A172 (cell line): ENCODE data around the gene CATSPERB. TPM values are rescaled to one million over a fixed set of nuclear protein-coding genes. Genes with fewer than 3 reads are reported as not detected.
"Not testable (repeated sequence)": the region's sequence is repeated elsewhere in the genome, so short reads cannot be mapped to it uniquely, and the experiment has no call there.

Experiments
- DNase-seq: peaks from one replicate; pipeline ENCODE4 v3.0.0-alpha.2; 2015; ENCODE audit warnings: low spot score
- total RNA-seq: library from RNA; depleted of rRNA; stranded (reverse); fragments of >200 nt; shearing (Covaris generic); gene quantifications from 2 replicates; pipeline ENCODE4 v1.2.3, GENCODE V29; 2014; rRNA removed

The CATSPERB gene
- not detected in 2 replicates for total RNA-seq

- no peak for DNase-seq
These were observed at the start of gene CATSPERB for GRCh38 chr14:91731986-91732385. Gene CATSPERB (minus strand): TSS chr14:91732086. CDS start chr14:91729479, 2,607 bp downstream.

- no peak for DNase-seq
These were observed 48.6 kb upstream of the CATSPERB start for GRCh38 chr14:91780452-91780851.

- no peak for DNase-seq
These were observed 46.3 kb upstream of the CATSPERB start for GRCh38 chr14:91778217-91778616.

- DNase-seq: no peak
These were observed 42.5 kb upstream of the CATSPERB start for GRCh38 chr14:91774140-91775096.

GRCh38 chr14:91770185-91770584 is 38.3 kb upstream of the CATSPERB start:
- DNase-seq: no peak

- DNase-seq: peak; percentile 40
These were observed 23.8 kb upstream of the CATSPERB start for GRCh38 chr14:91755570-91756295.

- DNase-seq: no peak
These were observed 22.9 kb upstream of the CATSPERB start for GRCh38 chr14:91754819-91755218.

GRCh38 chr14:91754185-91754584 is 22.3 kb upstream of the CATSPERB start:
- DNase-seq: no peak

GRCh38 chr14:91753501-91754128 is 21.7 kb upstream of the CATSPERB start:
- peak; percentile 28 for DNase-seq

GRCh38 chr14:91752961-91753360 is 21.1 kb upstream of the CATSPERB start:
- DNase-seq: no peak

- no peak for DNase-seq
These were observed 19.8 kb upstream of the CATSPERB start for GRCh38 chr14:91751719-91752118.

- no peak for DNase-seq
These were observed 18.8 kb upstream of the CATSPERB start for GRCh38 chr14:91750634-91751198.

GRCh38 chr14:91749868-91750267 is 18.0 kb upstream of the CATSPERB start:
- no peak for DNase-seq

GRCh38 chr14:91748049-91748448 is 16.2 kb upstream of the CATSPERB start:
- DNase-seq: no peak

- DNase-seq: no peak
These were observed 13.5 kb upstream of the CATSPERB start for GRCh38 chr14:91745344-91745743.

- DNase-seq: no peak
These were observed 12.2 kb upstream of the CATSPERB start for GRCh38 chr14:91744068-91744480.

GRCh38 chr14:91743305-91743653 is 11.4 kb upstream of the CATSPERB start:
- no peak for DNase-seq

- no peak for DNase-seq
These were observed 10.9 kb upstream of the CATSPERB start for GRCh38 chr14:91742621-91743304.

GRCh38 chr14:91739867-91740266 is 8.0 kb upstream of the CATSPERB start:
- DNase-seq: not testable (repeated sequence)

- DNase-seq: no peak
These were observed 5.7 kb upstream of the CATSPERB start for GRCh38 chr14:91737619-91738018.

- DNase-seq: no peak
These were observed 1.1 kb upstream of the CATSPERB start for GRCh38 chr14:91732859-91733477.
